GM21723 (cell line): ENCODE results near the gene FRAS1.
"Not testable (repeated sequence)": the region's sequence is repeated elsewhere in the genome, so short reads cannot be mapped to it uniquely, and the experiment has no call there.

Experiments used
- ATAC-seq: cut with Tn5 transposase; IDR thresholded peaks from one replicate; pipeline ENCODE4 v1.9.1; 2021; ENCODE audit warnings: mild to moderate bottlenecking, moderate library complexity; ENCODE audit not compliant: unreplicated experiment

The FRAS1 gene

GRCh38 chr4:78542373-78542772 lies 485.2 kb downstream of the FRAS1 start:
- ATAC-seq, result no peak

GRCh38 chr4:78543424-78544125 lies 486.5 kb downstream of the FRAS1 start:
- no peak for ATAC-seq

DNA sequence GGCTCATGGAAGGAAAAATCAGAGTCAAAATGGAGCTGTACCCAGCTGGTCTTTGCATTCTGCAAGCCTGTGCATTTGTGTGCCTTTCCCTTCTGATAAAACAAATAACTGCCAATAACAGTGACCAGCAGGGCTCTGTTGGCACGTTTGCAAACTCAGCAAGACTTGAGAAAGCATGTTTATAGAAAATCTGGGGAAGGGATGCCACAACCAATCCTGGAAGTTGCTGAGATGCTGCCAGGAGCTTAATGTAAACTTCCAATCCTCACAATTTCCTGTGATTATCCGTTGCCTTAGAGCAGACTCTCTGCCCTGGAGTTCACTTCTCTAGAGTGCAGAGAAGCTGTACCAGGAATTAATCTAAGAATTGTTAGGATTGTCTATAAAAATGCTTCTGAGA lies 487.6 kb downstream of the FRAS1 start:
- no peak for ATAC-seq

- ATAC-seq, result no peak
Observed at GRCh38 chr4:78545275-78546246, 488.4 kb downstream of the FRAS1 start.

DNA sequence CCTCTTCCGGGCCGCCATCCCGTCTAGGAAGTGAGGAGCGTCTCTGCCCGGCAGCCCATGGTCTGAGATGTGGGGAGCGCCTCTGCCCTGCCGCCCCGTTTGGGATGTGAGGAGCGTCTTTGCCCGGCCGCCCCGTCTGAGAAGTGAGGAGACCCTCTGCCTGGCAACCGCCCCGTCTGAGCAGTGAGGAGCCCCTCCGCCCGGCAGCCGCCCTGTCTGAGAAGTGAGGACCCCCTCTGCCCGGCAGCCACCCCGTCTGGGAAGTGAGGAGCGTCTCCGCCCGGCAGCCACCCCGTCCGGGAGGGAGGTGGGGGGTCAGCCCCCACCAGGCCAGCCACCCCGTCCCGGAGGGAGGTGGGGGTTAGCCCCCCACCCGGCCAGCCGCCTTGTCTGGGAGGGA lies 490.8 kb downstream of the FRAS1 start:
- not testable (repeated sequence) for ATAC-seq

DNA sequence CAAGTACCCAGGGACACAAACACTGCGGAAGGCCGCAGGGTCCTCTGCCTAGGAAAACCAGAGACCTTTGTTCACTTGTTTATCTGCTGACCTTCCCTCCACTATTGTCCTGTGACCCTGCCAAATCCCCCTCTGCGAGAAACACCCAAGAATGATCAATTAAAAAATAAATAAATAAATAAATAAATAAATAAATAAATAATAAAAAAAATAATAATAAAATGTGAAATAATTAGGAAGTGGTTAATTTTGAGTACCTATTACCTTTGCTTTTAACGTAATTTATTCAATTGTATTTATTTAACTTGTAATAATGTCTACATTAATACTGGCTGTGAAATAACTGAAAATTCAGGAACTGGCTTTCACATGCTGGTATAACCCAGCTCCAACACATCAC lies 491.8 kb downstream of the FRAS1 start:
- ATAC-seq, result not testable (repeated sequence)

- ATAC-seq, result no peak
Observed at GRCh38 chr4:78551420-78552351, 494.6 kb downstream of the FRAS1 start, which contains the start of gene ANXA3. ANXA3 (plus strand) TSS chr4:78551770; CDS start chr4:78554474, 2,704 bp downstream.

- ATAC-seq, result no peak
Observed at GRCh38 chr4:78552389-78553042, 495.4 kb downstream of the FRAS1 start.

DNA sequence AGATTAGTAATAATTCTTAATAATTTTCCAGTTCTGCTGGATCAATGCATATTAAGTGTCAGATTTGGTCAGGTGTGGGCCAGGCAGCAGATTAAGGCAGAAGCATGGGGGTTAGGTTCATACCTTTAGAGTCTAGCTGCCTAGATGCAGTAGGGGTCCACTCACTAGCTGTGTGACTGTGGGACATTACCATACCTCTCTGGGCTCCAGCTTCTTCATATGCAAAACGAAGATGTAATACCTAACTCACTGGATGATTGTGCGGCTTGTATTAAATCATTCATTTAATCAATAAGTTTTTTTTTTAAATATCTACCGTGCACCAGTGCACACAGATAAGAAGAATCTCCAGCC lies 495.9 kb downstream of the FRAS1 start:
- no peak for ATAC-seq

GRCh38 chr4:78553529-78554060 lies 496.5 kb downstream of the FRAS1 start:
- ATAC-seq, result no peak

DNA sequence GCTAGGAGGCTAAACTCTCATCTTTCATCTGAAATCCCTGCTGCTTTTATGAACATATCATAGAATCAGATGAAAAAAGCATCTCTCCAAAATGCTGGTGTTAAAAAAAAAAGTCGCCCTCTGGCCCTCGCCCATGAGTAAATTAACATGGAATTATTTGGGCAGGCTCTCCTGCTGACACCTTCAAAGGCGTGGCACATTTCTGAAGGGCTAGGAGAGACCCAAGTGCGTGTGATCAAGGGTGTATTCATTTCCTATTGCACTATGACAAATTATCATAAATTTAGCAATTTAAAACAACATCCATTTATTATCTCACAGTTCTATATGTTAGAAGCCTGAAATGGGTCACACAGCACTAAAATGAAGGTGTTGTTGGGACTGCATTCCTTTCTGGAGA lies 499.5 kb downstream of the FRAS1 start:
- ATAC-seq, result no peak

- no peak for ATAC-seq
Observed at GRCh38 chr4:78557841-78558240, 500.7 kb downstream of the FRAS1 start.

DNA sequence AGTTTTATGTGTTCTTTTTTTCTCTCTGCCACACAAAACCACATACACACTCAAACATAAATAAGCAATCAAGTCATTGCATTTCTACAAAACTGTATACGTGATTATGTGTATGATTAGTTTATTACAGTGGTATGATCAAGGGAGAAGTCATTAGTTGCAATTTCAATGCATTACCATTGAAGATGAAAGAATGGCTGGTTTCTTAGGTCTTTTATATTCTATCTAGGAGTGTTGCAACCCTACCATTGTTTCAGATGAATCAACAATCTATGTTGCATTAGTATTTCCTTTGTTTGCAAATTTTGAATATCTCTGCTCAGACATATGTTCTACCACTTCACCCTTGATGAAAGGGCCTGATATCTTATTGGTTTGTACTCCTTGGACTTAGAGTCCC lies 501.3 kb downstream of the FRAS1 start:
- ATAC-seq, result no peak

- ATAC-seq, result no peak
Observed at GRCh38 chr4:78560296-78560963, 503.3 kb downstream of the FRAS1 start.

- ATAC-seq, result no peak
Observed at GRCh38 chr4:78561677-78562076, 504.6 kb downstream of the FRAS1 start.

DNA sequence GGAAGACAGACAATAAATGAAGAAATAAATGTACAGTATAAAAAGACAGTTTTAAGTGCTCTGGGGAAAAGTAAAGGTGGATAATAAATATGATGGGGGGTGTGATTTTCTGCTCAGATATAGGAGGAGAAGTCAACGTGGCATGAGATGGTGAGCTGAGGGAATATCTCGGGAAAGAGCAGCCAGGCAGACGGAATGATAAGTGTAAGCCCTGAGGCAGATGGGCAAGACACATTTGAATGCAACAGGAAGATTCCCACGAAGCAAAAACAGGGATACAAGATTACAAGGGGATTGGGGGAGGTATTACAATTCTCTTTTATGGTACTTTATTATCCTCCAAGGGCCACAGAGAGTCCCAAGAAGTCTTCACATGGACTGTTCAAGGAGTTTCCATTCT lies 505.6 kb downstream of the FRAS1 start:
- ATAC-seq, result no peak

DNA sequence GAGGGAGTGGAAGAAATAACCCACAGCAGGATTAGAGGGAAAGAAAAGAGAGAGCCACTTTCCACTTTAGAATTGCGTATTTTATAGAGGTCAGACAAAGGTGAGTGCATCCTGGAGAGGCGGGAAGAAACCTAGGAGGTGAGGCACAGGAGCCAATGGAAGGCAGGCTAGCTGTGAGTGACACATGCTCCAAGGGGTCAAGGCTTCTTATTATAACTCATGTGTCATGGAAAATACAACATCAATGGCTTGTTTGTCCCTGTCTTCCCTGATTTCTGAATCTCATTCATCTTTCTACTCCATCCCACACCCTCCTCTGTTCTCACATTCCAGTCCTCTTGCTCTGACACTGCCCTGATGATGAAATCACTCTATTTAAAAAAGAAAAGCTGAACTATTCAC lies 508.8 kb downstream of the FRAS1 start:
- ATAC-seq, result no peak

DNA sequence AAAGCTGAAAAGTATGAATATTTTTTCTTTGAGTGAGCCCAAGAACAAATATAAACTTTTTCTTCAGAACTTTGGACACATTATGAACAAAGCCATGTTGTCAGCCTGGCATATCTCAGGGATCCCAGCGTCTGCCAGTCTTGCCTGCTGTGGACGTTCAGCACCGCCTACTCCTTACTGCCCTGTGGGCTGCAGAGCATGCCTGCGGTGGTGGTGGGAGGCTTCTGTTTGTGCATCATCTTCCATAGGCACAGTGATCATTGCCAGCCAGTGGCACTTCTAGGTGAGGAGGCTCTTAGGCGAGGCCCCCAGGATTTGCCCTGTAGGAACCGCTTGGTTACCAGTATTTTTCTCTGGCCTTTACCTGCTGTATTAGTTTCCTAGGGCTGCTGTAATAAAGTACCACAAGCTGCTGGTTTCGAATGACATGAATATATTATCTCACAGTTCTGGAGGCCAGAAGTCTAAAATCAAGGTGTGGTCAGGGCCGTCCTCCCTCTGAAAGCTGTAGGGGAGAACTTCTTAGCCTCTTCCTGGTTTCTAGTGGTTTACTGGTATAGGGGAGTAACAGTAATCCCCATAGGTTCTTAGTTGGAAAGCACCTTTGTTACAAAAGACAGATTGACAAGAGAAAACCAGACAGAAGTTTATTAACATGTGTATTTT lies 509.8 kb downstream of the FRAS1 start:
- peak; percentile 73 for ATAC-seq

DNA sequence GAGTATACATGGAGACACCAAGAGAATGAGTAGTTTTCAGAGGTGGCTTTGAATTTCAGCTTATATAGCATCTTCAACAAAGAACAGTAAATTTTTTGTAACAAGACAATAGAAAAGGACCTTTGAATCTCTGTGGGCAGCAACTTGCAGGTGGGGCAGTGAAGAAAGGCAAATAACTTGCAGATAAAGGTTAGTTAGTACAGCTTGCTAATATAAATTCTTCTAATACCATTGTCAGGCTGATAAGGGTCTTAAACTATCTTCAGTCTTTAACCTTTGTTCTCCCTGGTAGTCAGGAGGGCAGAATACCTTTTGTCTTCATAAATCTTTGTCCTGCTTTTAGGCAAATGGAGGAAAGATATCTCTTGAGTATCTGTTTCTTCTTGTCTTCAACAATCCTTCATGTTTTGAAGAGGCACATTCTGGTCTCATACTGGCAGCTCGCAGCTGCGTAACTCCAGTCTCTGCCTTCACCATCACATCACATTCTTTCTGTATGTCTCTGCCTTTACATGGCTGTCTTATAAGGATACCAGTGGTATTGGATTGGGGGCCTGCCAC lies 510.5 kb downstream of the FRAS1 start:
- no peak for ATAC-seq
